ENCODE measurements around the gene GRB14. TPM values are rescaled to one million over a fixed set of nuclear protein-coding genes. Genes with fewer than 3 reads are reported as not detected.

GRB14 gene
- total RNA-seq, 1 experiment from 2014 or later: 0.34 TPM

GRCh38 chr2:164617466-164617865, 3.8 kb downstream of the GRB14 start:
- DNase-seq (ENCODE audit: low read depth): peak; percentile 48

- no peak for DNase-seq (ENCODE audit: low read depth)
Observed at GRCh38 chr2:164613321-164613982, 7.8 kb downstream of the GRB14 start.

- DNase-seq (ENCODE audit: low read depth): no peak
Observed at GRCh38 chr2:164609790-164610189, 11.5 kb downstream of the GRB14 start.

- peak; percentile 58 for DNase-seq (ENCODE audit: low read depth)
Observed at GRCh38 chr2:164606557-164606956, 14.7 kb downstream of the GRB14 start.

- DNase-seq (ENCODE audit: low read depth): no peak
Observed at GRCh38 chr2:164605295-164605694, 16.0 kb downstream of the GRB14 start.

GRCh38 chr2:164600763-164601162, 20.5 kb downstream of the GRB14 start:
- DNase-seq (ENCODE audit: low read depth): no peak

GRCh38 chr2:164599954-164600589, 21.2 kb downstream of the GRB14 start:
- peak; percentile 79 for DNase-seq (ENCODE audit: low read depth)

GRCh38 chr2:164597983-164598382, 23.3 kb downstream of the GRB14 start:
- no peak for DNase-seq (ENCODE audit: low read depth)

GRCh38 chr2:164595031-164595430, 26.3 kb downstream of the GRB14 start:
- no peak for DNase-seq (ENCODE audit: low read depth)

GRCh38 chr2:164593959-164594358, 27.3 kb downstream of the GRB14 start:
- no peak for DNase-seq (ENCODE audit: low read depth)

- no peak for DNase-seq (ENCODE audit: low read depth)
Observed at GRCh38 chr2:164593541-164593940, 27.7 kb downstream of the GRB14 start.

- DNase-seq (ENCODE audit: low read depth): peak; percentile 51
Observed at GRCh38 chr2:164589522-164589921, 31.8 kb downstream of the GRB14 start.

GRCh38 chr2:164581050-164581449, 40.2 kb downstream of the GRB14 start:
- no peak for DNase-seq (ENCODE audit: low read depth)

GRCh38 chr2:164574931-164575330, 46.4 kb downstream of the GRB14 start:
- no peak for DNase-seq (ENCODE audit: low read depth)

GRCh38 chr2:164570475-164570874, 50.8 kb downstream of the GRB14 start:
- DNase-seq (ENCODE audit: low read depth): no peak

- DNase-seq (ENCODE audit: low read depth): no peak
Observed at GRCh38 chr2:164569378-164569777, 51.9 kb downstream of the GRB14 start.

- DNase-seq (ENCODE audit: low read depth): no peak
Observed at GRCh38 chr2:164568317-164568716, 53.0 kb downstream of the GRB14 start.

- no peak for DNase-seq (ENCODE audit: low read depth)
Observed at GRCh38 chr2:164567335-164567989, 53.8 kb downstream of the GRB14 start.

GRCh38 chr2:164565359-164565758, 55.9 kb downstream of the GRB14 start:
- peak; percentile 3 for DNase-seq (ENCODE audit: low read depth)

GRCh38 chr2:164562666-164563065, 58.6 kb downstream of the GRB14 start:
- DNase-seq (ENCODE audit: low read depth): no peak

- no peak for DNase-seq (ENCODE audit: low read depth)
Observed at GRCh38 chr2:164561991-164562390, 59.3 kb downstream of the GRB14 start.

- no peak for DNase-seq (ENCODE audit: low read depth)
Observed at GRCh38 chr2:164561416-164561815, 59.9 kb downstream of the GRB14 start.

- no peak for DNase-seq (ENCODE audit: low read depth)
Observed at GRCh38 chr2:164560902-164561301, 60.4 kb downstream of the GRB14 start.

Data from LHCN-M2 (cell line).